GM21423 (cell line): ENCODE data around the gene GZMH.
"Not testable (repeated sequence)": the region's sequence is repeated elsewhere in the genome, so short reads cannot be mapped to it uniquely, and the experiment has no call there.

Experiments used
- ATAC-seq: cut with Tn5 transposase; IDR thresholded peaks from one replicate; pipeline ENCODE4 v1.9.1; 2021; ENCODE audit warnings: mild to moderate bottlenecking, moderate library complexity; ENCODE audit not compliant: unreplicated experiment

The GZMH gene

DNA sequence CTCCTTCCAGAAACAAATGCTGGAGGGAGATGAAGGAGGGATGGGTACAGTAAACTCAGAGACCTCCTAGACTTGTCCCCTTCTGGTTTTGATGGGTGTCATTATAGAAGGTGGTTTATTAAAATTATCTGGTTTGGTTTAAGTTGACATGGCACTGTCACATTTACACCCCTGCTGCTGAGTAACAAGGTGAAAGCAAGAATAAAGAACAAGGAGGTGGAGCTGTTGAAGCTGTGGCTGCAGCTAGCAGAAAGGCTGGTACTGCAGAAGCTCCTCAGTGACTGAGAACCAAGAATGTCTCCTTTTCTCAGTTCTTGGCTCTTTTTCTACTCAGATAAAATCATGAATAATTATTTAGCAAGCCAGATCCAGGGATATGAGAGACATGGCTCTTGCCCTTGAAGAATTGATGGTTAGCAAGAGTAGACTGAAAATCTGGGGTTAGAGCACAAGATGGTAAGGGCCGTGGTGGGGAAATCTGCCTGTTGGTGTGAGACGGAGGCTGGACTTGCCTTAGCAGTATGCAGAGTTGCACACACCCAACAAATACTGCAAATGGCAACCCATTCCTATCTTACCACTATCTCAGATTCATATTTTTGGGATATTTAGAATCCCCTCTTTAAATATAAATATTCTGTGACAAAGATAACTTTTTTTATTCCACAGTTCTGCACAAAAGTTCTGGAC lies at the start of gene GZMH:
GZMH (minus strand) TSS at position 31 of the 690 bp plus-strand sequence. CDS start 72 bp downstream, outside the sequence.
- ATAC-seq: no peak

GRCh38 chr14:24648361-24648760 lies 38.9 kb upstream of the GZMH start:
- not testable (repeated sequence) for ATAC-seq

DNA sequence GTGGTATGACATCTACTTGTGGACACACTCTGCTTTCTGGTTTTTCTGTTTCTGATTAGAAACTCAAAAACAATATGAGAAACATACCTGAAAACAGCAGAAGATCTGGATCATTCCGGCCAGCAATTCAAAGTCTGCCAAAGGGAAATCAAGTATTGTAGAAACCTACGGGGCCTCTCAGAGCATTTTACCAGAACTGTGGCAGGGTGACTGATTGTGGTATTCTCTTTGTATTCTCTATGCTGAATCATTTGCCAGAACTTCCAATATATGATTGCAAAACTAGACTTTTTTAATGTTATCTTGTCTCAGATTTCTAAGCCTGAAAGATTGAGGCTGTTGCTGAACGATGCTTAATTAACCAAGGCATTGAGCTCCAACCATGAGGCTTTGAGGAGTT lies 30.4 kb upstream of the GZMH start:
- ATAC-seq: no peak

- ATAC-seq: no peak
Measured at GRCh38 chr14:24639270-24639669, 29.8 kb upstream of the GZMH start.

GRCh38 chr14:24634158-24634557 lies 24.7 kb upstream of the GZMH start, which contains the start of gene GZMB:
GZMB (minus strand) TSS chr14:24634190; CDS start chr14:24634160, 30 bp downstream.
- no peak for ATAC-seq

- ATAC-seq: no peak
Measured at GRCh38 chr14:24633353-24633752, 23.9 kb upstream of the GZMH start.

- no peak for ATAC-seq
Measured at GRCh38 chr14:24632761-24633160, 23.3 kb upstream of the GZMH start.

GRCh38 chr14:24632336-24632735 lies 22.9 kb upstream of the GZMH start:
- ATAC-seq: no peak

GRCh38 chr14:24631749-24632335 lies 22.4 kb upstream of the GZMH start:
- no peak for ATAC-seq

DNA sequence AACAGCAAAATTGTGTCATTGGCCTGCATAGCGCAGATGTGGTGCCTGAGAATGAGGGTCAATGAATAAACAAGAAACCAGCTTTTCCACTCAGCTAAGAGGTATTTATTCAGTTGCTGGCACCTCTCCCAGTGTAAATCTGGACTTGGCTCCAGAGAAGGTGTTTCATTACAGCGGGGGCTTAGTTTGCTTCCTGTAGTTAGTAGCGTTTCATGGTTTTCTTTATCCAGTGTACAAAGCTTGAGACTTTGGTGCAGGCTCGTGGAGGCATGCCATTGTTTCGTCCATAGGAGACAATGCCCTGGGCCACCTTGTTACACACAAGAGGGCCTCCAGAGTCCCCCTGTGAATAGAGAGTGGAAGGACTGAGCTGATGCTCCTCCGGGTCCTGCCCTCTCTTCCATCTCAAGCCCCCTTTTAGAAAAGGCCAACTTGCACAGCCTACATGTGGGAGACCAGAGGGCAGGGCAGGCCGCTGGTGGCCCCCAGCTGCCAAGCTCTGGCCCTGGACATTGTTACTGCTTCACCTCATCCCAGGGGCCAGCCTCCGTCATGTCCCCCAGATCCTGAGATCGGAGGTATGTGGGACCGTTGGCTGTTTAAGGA lies 21.5 kb upstream of the GZMH start:
- ATAC-seq: no peak

GRCh38 chr14:24630087-24630871 lies 20.8 kb upstream of the GZMH start:
- ATAC-seq: no peak

- ATAC-seq: no peak
Measured at GRCh38 chr14:24629521-24629920, 20.0 kb upstream of the GZMH start.

GRCh38 chr14:24613747-24614146 lies 4.3 kb upstream of the GZMH start:
- ATAC-seq: no peak

DNA sequence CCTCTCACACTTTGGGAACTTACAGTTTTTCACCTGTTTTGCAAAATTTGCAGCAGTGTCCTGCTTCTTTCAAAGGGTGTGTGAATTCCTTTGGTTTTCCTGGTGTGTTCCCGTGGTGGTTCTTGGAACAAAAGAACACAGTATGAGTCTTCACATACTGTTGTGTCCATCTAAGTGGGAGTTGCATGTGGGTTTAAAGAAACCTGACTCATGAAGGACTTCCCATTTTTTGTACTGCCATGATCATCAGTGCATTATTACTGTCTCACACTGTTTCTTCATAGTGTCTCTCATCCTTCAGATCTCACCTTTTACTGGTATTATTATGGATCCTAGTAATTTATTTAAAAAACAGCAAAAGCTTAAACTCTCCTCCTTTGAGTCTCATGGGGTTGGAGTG lies 3.8 kb upstream of the GZMH start:
- no peak for ATAC-seq

DNA sequence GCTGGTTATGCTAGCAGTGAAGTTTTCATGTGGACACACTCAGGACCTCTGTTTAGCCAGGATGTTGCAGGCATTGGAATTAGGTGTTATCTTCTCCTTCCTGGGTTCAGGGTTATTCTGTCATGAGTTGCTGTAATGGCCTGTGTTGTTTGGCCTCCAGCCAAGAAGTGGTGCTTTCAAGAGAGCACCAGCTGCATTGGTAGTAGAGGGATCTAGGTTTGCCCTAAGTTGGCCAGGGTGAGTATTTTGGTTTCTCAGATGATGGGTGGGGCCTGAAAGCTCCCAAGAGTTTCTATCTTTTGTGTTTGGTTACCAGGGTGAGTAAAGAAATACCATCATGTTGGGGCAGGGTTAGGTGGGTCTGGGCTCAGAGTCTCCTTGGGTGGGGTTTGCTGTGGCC lies 2.7 kb upstream of the GZMH start:
- ATAC-seq: no peak

DNA sequence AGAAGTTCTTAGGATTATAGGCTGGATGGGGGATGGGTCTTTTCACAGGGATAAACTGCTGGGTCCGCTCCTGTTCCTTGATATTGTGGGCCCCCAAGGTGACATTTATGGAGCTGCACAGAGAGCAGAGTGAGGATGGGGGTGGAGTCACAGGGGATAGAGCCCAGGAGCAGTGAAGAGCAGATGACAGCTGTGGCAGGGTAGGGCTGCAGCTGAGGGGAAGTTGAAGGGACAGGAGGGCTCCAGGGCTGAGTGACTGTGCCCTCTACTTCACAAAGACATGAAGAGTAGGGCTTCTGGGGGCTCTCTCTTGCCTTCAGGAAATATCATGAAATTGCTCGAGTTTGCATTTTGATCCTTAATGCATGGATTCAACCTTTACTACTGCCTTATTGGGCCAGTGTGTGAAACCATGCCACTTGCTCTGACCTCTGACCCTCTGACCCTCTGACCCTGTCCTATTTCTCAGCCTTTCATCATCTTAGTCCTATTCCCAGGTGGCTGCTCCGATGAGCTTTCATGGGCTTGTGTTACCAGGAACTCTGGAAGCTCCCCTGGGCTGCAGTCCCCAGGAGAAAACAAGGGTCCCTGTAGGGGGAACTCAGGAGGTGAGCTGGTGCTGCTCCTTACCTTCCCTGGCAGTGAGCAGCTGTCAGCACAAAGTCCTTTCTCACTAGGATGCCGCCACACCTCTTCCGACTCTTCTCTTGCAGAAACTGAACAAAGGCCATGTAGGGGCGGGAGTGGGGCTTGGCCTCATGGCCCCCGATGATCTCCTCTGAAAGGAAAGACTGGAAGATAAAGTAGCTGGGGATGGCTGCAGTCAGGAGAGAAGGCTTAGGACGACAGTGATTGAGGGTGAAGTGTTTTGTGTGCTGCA lies 1.6 kb downstream of the GZMH start:
- ATAC-seq: no peak

- no peak for ATAC-seq
Measured at GRCh38 chr14:24607081-24607480, 2.4 kb downstream of the GZMH start.

GRCh38 chr14:24606297-24606696 lies 3.2 kb downstream of the GZMH start:
- no peak for ATAC-seq

GRCh38 chr14:24605435-24606190 lies 3.9 kb downstream of the GZMH start:
- peak; percentile 77 for ATAC-seq

GRCh38 chr14:24597403-24597802 lies 12.1 kb downstream of the GZMH start:
- no peak for ATAC-seq
